ENCODE results near the gene TLCD1.
A peak's percentile ranks its signal among the peaks of the same experiment; 100 is the strongest.

Gene TLCD1

GRCh38 chr17:28726226-28726626 is at the start of gene TLCD1:
TSS of gene TLCD1 (minus strand) at chr17:28726233. CDS start at chr17:28726097, 136 bp downstream.
- no peak for DNase-seq (ENCODE audit: low read depth)

- no peak for DNase-seq (ENCODE audit: low read depth)
Observed at GRCh38 chr17:28774206-28774605, 48.2 kb upstream of the TLCD1 start.

- no peak for DNase-seq (ENCODE audit: low read depth)
Observed at GRCh38 chr17:28773736-28774135, 47.7 kb upstream of the TLCD1 start.

- no peak for DNase-seq (ENCODE audit: low read depth)
Observed at GRCh38 chr17:28765038-28765437, 39.0 kb upstream of the TLCD1 start.

- peak; percentile 74 for DNase-seq (ENCODE audit: low read depth)
Observed at GRCh38 chr17:28763804-28764266, 37.8 kb upstream of the TLCD1 start.

- DNase-seq (ENCODE audit: low read depth), result no peak
Observed at GRCh38 chr17:28763137-28763799, 37.2 kb upstream of the TLCD1 start.

GRCh38 chr17:28760601-28761562 is 34.8 kb upstream of the TLCD1 start:
- DNase-seq (ENCODE audit: low read depth), result peak; percentile 26

- no peak for DNase-seq (ENCODE audit: low read depth)
Observed at GRCh38 chr17:28759256-28759865, 33.3 kb upstream of the TLCD1 start.

- no peak for DNase-seq (ENCODE audit: low read depth)
Observed at GRCh38 chr17:28758411-28759121, 32.5 kb upstream of the TLCD1 start.

- no peak for DNase-seq (ENCODE audit: low read depth)
Observed at GRCh38 chr17:28756049-28756804, 30.2 kb upstream of the TLCD1 start.

GRCh38 chr17:28755486-28755885 is 29.5 kb upstream of the TLCD1 start:
- DNase-seq (ENCODE audit: low read depth), result no peak

GRCh38 chr17:28751600-28752366 is 25.8 kb upstream of the TLCD1 start:
- no peak for DNase-seq (ENCODE audit: low read depth)

GRCh38 chr17:28750178-28751047 is 24.4 kb upstream of the TLCD1 start:
- DNase-seq (ENCODE audit: low read depth), result peak; percentile 88

- no peak for DNase-seq (ENCODE audit: low read depth)
Observed at GRCh38 chr17:28749516-28750177, 23.6 kb upstream of the TLCD1 start.

GRCh38 chr17:28748852-28749515 is 23.0 kb upstream of the TLCD1 start:
- no peak for DNase-seq (ENCODE audit: low read depth)

- DNase-seq (ENCODE audit: low read depth), result no peak
Observed at GRCh38 chr17:28747801-28748750, 22.0 kb upstream of the TLCD1 start.

GRCh38 chr17:28747051-28747691 is 21.1 kb upstream of the TLCD1 start:
- no peak for DNase-seq (ENCODE audit: low read depth)

Data from fibroblast of the conjunctiva (primary cell).